Measurements from ENCODE around the gene SPEM2. TPM values are rescaled to one million over a fixed set of nuclear protein-coding genes. Genes with fewer than 3 reads are reported as not detected.
A peak's percentile ranks its signal among the peaks of the same experiment; 100 is the strongest.

The SPEM2 gene
- polyA plus RNA-seq, 1 donor from 2014 or later, result not detected

- Histone ChIP-seq H3K4me3 (ENCODE audit: low read length) (peak overlapping the region; percentile 48), H3K9ac (ENCODE audit: low read length) (no peak overlapping the region), H3K4me2 (ENCODE audit: low read length) (no peak overlapping the region), H3K9me2 (ENCODE audit: insufficient read depth, low read length) (no peaks in the 10 kb centered on the region), H4K20me1 (ENCODE audit: insufficient read depth) (no peaks in the 10 kb centered on the region), H3F3A (ENCODE audit: insufficient read depth, low read length, poor library complexity, severe bottlenecking) (no peaks in the 10 kb centered on the region), H3K27me3 (ENCODE audit: insufficient read depth, low read depth, low read length) (peaks cover 36% of the 10 kb centered on the region), H3K27ac (ENCODE audit: low read length) (no peak overlapping the region), H3K36me3 (ENCODE audit: insufficient read depth, low read length) (peaks cover 7% of the 10 kb centered on the region), H3K79me2 (replicated peaks; ENCODE audit: insufficient read depth, low read length) (no peaks in the 10 kb centered on the region), H2AFZ (ENCODE audit: low read depth, low read length) (no peak overlapping the region), H3K9me3 (ENCODE audit: low read length) (peaks cover 3% of the 10 kb centered on the region)
- no peak for TF ChIP-seq TAF1 (IDR thresholded peaks at IDR 0.05; ENCODE audit: low read depth)
- no peak for TF ChIP-seq EP300 (conservative IDR thresholded peaks at IDR 0.05; ENCODE audit: poor library complexity, severe bottlenecking)
- no peak for TF ChIP-seq REST (IDR thresholded peaks at IDR 0.05; ENCODE audit: borderline replicate concordance)
- TF ChIP-seq RAD21 (conservative IDR thresholded peaks at IDR 0.05), result no peak
- TF ChIP-seq SMC3 (conservative IDR thresholded peaks at IDR 0.05; ENCODE audit: poor library complexity), result no peak
- TF ChIP-seq CTCF (IDR thresholded peaks at IDR 0.05; ENCODE audit: poor library complexity, severe bottlenecking), result no peak
- TF ChIP-seq POLR2AphosphoS5 (IDR thresholded peaks at IDR 0.05), result no peak
- TF ChIP-seq MXI1 (conservative IDR thresholded peaks at IDR 0.05; ENCODE audit: poor library complexity, severe bottlenecking), result no peak
- TF ChIP-seq EZH2 (IDR thresholded peaks at IDR 0.05; ENCODE audit: borderline replicate concordance, insufficient read depth, low read length, poor library complexity, severe bottlenecking), result no peak
Observed at GRCh38 chr17:7384489-7385081, 40.8 kb upstream of the SPEM2 start.

- Histone ChIP-seq H3K27me3 (ENCODE audit: insufficient read depth, low read depth, low read length) (peaks cover 4% of the 10 kb centered on the region), H3K27ac (ENCODE audit: low read length) (no peak overlapping the region), H3K9me3 (ENCODE audit: low read length) (no peaks in the 10 kb centered on the region), H3K4me3 (ENCODE audit: low read length) (no peak overlapping the region), H3F3A (ENCODE audit: insufficient read depth, low read length, poor library complexity, severe bottlenecking) (no peaks in the 10 kb centered on the region), H3K36me3 (ENCODE audit: insufficient read depth, low read length) (peaks cover 7% of the 10 kb centered on the region), H3K79me2 (replicated peaks; ENCODE audit: insufficient read depth, low read length) (no peaks in the 10 kb centered on the region), H4K20me1 (ENCODE audit: insufficient read depth) (no peaks in the 10 kb centered on the region), H3K9ac (ENCODE audit: low read length) (no peak overlapping the region), H3K9me2 (ENCODE audit: insufficient read depth, low read length) (no peaks in the 10 kb centered on the region), H3K4me2 (ENCODE audit: low read length) (no peak overlapping the region), H2AFZ (ENCODE audit: low read depth, low read length) (no peak overlapping the region)
- TF ChIP-seq SMC3 (conservative IDR thresholded peaks at IDR 0.05; ENCODE audit: poor library complexity) (no peak), EP300 (conservative IDR thresholded peaks at IDR 0.05; ENCODE audit: poor library complexity, severe bottlenecking) (no peak), RAD21 (conservative IDR thresholded peaks at IDR 0.05) (no peak), REST (IDR thresholded peaks at IDR 0.05; ENCODE audit: borderline replicate concordance) (no peak), CTCF (IDR thresholded peaks at IDR 0.05; ENCODE audit: poor library complexity, severe bottlenecking) (no peak), POLR2AphosphoS5 (IDR thresholded peaks at IDR 0.05) (no peak), MXI1 (conservative IDR thresholded peaks at IDR 0.05; ENCODE audit: poor library complexity, severe bottlenecking) (no peak), TAF1 (IDR thresholded peaks at IDR 0.05; ENCODE audit: low read depth) (no peak), EZH2 (IDR thresholded peaks at IDR 0.05; ENCODE audit: borderline replicate concordance, insufficient read depth, low read length, poor library complexity, severe bottlenecking) (no peak)
Observed at GRCh38 chr17:7388856-7389255, 36.6 kb upstream of the SPEM2 start.
